ENCODE results near the gene CD2AP.
"Not testable (repeated sequence)": the region's sequence is repeated elsewhere in the genome, so short reads cannot be mapped to it uniquely, and the experiment has no call there.

CD2AP gene, protein sequence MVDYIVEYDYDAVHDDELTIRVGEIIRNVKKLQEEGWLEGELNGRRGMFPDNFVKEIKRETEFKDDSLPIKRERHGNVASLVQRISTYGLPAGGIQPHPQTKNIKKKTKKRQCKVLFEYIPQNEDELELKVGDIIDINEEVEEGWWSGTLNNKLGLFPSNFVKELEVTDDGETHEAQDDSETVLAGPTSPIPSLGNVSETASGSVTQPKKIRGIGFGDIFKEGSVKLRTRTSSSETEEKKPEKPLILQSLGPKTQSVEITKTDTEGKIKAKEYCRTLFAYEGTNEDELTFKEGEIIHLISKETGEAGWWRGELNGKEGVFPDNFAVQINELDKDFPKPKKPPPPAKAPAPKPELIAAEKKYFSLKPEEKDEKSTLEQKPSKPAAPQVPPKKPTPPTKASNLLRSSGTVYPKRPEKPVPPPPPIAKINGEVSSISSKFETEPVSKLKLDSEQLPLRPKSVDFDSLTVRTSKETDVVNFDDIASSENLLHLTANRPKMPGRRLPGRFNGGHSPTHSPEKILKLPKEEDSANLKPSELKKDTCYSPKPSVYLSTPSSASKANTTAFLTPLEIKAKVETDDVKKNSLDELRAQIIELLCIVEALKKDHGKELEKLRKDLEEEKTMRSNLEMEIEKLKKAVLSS

DNA sequence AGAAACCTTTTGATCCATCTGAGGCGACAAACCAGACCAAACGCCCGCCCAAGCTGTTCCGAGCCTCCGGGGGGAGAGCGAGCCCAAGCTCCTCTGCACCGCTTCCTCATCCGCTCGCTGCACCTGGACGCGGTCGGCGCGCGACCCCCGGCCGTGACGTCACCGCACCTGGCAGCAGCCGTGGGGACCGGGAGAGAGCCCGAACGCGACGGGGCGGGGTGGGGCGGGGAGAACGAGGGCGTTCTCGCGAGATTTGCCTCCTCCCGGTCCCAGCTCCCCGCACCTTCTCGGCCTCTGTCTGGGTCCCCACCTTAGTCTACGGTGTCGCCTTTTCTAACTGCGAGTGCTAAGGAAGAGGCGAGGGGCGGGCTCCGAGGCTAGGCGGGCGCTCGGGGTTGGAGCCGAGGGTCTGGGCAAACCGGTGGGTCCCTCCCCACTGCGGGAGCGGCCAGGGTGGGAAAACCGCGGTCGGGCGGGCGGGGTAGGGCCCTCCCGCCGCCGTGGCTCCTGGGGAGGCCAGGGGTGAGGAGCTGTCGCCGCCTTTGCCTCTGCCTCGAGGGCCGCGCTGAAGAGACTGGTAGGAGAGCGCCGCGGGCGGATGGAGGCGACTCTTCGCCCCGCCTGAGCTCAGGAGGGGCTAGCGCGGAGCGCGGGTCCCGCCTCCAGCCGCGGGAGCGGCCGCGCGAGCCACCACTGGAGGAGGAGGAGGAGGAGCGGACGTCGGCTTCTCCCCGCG is at the start of gene CD2AP:
Gene CD2AP (plus strand): TSS at position 293 of the 736 bp plus-strand sequence. CDS start 456 bp downstream, outside the sequence.
- in situ Hi-C loops (cut with MboI; ENCODE audit: low sequenced_read_pairs) = no loop called here

GRCh38 chr6:47428288-47428687 is 49.3 kb upstream of the CD2AP start:
- in situ Hi-C loops (cut with MboI; ENCODE audit: low sequenced_read_pairs) = no loop called here

DNA sequence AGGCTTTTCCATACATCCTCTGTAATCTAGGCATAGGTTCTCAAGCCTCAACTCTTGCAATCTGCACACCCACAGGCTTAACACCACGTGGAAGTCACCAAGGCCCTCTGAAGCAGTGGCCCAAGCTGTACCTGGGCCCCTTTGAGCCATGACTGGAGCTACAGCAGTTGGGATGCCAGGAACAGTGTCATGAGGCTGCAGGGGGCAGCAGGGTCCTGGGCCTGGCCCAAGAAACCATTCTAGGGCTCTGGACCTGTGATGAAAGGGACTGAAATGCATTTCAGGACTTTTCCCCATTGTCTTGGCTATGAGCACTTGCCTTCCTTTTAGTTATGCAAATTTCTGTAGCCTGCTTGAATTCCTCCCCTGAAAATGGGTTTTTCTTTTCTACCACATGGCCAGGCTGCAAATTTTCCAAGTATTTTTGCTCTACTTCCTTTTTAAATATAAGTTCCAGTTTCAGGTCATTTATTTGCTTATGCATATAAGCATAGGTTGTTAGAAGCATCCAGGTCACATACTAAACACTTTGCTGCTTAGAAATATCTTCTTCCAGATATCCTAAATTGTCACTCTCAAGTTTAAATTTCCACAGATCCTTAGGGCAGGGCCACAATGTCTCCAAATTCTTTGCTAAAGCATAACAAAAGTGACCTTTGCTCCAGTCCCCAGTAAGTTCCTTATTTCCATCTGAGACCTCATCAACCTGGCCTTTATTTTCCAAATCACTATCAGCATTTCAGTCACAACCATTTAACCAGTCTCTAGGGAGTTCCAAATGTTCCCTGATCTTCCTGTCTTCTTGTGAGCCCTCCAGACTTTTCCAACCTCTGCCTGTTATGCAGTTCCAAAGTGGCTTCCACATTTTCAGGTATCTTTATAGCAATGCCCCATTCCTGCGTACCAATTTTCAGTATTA is 48.6 kb upstream of the CD2AP start:
- in situ Hi-C loops (cut with MboI; ENCODE audit: low sequenced_read_pairs) = no loop called here

- in situ Hi-C loops (cut with MboI; ENCODE audit: low sequenced_read_pairs) = no loop called here
Measured at GRCh38 chr6:47434372-47435253, 43.0 kb upstream of the CD2AP start.

DNA sequence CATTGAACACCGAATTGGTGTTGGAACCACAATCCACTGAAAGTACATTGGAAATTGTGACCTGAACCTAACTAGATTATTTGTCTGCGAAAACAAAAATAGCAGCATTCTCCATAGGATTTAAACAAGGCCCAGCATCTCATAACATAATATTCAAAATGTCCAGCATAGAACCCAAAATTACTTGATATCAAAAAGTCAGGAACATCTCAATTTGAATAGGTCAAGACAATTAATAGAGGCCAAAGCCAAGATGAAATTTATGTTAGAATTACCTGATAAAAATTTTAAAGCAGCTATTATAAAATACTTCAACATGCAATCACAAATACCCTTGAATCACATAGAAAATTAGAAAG is 42.4 kb upstream of the CD2AP start:
- in situ Hi-C loops (cut with MboI; ENCODE audit: low sequenced_read_pairs) = no loop called here

GRCh38 chr6:47437592-47437991 is 40.0 kb upstream of the CD2AP start:
- in situ Hi-C loops (cut with MboI; ENCODE audit: low sequenced_read_pairs) = no loop called here

DNA sequence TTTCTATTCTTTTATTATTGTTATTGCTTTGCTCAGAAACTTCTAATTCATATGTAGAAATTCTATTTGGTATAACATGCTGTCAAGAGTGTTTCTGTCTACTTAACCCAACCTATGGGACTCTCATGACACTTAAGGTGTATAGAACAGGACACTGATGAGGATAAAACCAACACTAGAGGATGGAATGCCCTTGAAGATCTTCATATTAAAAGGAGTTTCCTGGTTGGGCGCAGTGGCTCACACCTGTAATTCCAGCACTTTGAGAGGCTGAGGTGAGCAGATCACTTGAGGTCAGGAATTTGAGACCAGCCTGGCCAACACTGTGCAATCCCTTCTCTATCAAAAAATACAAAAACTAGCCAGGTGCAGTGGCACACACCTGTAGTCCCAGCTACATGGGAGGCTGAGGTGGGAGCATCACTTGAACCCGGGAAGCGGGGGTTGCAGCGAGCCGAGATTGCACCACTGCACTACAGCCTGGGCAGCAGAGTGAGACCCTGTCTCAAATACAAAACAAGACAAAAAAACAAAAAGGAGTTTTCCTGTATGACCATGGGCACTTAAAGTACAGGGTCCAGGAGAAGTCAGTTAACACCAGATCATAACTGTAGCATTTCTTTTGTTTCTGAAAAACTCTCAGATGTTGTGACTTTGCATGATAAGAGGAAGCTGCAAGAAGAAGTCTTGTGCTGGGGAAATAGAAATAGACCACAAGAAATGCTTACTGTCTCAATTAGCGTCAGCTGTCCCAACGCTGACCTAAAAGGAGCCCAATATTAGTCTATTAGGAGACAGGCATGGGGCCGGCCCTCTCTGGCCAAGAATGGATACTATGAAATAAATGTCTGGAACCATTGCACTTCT is 38.9 kb upstream of the CD2AP start:
- in situ Hi-C loops (cut with MboI; ENCODE audit: low sequenced_read_pairs) = no loop called here

GRCh38 chr6:47439348-47439668 is 38.3 kb upstream of the CD2AP start:
- in situ Hi-C loops (cut with MboI; ENCODE audit: low sequenced_read_pairs) = no loop called here

DNA sequence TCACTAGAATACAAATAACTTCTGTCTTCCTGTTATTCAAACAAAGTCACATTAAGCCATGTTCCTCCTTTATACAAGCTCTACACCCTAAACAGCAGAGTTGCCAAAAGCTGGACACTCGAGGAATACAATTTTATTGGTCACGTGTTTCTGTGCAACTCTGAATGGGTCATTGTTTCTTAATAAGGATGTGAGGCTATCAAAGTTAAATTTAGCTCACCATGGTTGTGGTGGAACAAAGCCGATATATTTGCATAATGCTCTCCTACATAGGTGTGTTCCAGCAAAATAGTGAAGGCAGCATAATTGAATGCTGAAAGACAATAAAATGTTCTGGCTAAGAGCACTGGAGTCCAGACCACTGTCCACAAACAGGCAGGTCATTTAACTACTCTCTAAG is 36.9 kb upstream of the CD2AP start:
- in situ Hi-C loops (cut with MboI; ENCODE audit: low sequenced_read_pairs) = no loop called here

- in situ Hi-C loops (cut with MboI; ENCODE audit: low sequenced_read_pairs) = not testable (repeated sequence)
Measured at GRCh38 chr6:47444964-47445363, 32.6 kb upstream of the CD2AP start.

DNA sequence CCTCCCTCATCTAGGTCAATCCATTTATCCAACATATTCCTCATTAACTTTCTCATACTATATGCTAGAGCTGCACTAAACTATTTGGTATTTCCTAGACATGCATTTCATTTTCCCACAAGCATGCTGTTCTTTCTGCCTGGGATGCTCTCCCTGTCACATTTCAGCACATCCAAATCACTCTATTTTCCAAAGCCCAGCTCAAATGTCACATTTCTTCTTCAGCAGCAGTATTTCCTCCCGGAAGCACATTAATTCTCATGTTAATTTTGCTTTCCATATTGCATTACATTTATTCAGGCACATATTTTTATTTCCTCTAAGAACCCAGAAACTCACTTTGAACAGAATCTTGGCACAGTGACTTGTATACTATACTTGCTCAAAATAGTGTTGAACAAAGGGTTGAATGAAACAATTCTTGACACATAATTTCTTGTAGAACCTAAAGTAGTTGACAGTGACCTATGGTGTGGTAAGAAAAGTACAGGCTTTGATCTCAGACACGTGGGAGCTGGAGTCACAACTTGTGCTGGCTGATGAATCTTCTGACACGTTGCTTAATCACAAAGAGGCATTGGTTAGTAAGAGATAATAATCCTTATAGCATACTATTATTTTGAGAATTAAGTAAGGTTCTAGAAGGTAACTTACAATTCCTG is 30.8 kb upstream of the CD2AP start:
- in situ Hi-C loops (cut with MboI; ENCODE audit: low sequenced_read_pairs) = no loop called here

- in situ Hi-C loops (cut with MboI; ENCODE audit: low sequenced_read_pairs) = no loop called here
Measured at GRCh38 chr6:47447722-47448121, 29.9 kb upstream of the CD2AP start.

GRCh38 chr6:47451162-47451561 is 26.4 kb upstream of the CD2AP start:
- in situ Hi-C loops (cut with MboI; ENCODE audit: low sequenced_read_pairs) = no loop called here

GRCh38 chr6:47452899-47453298 is 24.7 kb upstream of the CD2AP start:
- in situ Hi-C loops (cut with MboI; ENCODE audit: low sequenced_read_pairs) = no loop called here

DNA sequence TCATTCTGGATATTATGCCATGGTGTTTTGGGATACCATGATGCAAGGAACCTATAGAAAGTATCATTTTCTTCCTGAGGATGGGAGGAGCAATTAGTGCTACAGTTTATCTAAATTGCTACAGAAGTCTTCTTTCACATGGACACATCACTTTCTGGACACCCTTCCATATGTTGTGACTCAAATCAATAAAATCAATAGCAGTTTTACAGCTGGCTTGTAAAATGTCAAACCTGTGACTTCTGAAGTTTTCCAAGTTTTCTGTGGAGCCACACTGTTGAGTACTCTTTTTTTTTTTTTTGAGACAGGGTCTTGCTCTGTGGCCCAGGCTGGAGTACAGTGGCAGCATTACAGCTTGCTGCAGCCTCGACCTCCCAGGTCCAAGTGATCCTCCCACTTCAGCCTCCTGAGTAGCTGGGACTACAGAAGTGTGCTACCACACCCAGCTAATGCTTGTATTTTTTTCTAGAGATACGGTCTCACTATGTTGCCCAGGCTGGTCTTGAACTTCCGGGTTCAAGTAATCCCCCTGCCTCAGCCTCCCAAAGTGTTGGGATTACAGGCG is 24.1 kb upstream of the CD2AP start:
- in situ Hi-C loops (cut with MboI; ENCODE audit: low sequenced_read_pairs) = no loop called here

DNA sequence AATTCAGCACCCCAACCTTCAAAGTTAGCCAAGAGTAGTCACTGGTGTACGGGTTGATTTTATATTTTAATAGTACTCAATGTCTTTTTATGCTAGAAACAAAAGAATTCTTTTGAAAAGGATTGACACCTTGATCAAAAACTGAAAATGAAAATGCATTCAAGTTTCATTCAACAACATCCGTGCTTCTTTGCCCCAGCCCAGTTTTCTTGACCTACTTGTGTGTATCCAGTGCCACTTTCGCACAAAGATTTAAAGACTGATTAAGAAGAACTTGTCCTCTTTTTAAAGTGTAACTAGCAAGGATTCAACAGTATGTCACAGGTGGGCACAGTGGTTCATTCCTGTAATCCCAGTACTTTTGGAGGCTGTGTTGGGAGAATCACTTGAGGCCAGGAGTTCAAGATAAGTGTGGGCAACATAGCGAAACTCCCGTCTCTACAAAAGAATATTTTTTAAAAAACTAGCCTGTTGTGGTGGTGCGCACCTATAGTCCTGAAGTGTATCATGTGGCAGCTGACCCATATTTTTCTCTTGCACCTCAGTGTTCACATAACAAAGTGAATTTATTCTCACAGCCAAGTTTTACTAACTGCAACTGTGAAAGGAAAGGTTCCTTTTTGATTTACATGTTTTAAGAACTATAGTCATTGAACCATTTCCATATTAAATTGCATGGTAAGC is 22.7 kb upstream of the CD2AP start:
- in situ Hi-C loops (cut with MboI; ENCODE audit: low sequenced_read_pairs) = no loop called here

- in situ Hi-C loops (cut with MboI; ENCODE audit: low sequenced_read_pairs) = no loop called here
Measured at GRCh38 chr6:47455533-47456209, 21.9 kb upstream of the CD2AP start.

Measured in HL-60/S4 treated with phorbol 12-myristate 13-acetate at 8.2 ng/mL for 4 days and 3 days (cell line).